Heart left ventricle (tissue), 16 donors: Measurements from ENCODE around the gene DNAJC11. TPM values are rescaled to one million over a fixed set of nuclear protein-coding genes. Genes with fewer than 3 reads are reported as not detected.

Experiments used
- ATAC-seq, 4 donors: fragments of 200-7000 bp; cut with Tn5 transposase; one replicate each; pipeline ENCODE4 v1.9.1; 2020 to 2022; ENCODE audit warnings: moderate library complexity in 4 of 4, mild to moderate bottlenecking in 3 of 4, moderate number of reproducible peaks in 1 of 4
- DNase-seq, 5 donors: peaks; one replicate each; pipeline ENCODE4 v3.0.0-alpha.2; 2020
- H3K27ac ChIP-seq, 12 donors: fragments of 200-600 bp; sonication (generic) in 4 of 12; one replicate each; pipeline versions ENCODE4 v1.5.0 to v1.8.0; 2016 to 2022; ENCODE audit warnings: mild to moderate bottlenecking in 2 of 12
- H3K27me3 ChIP-seq, 9 donors: fragments of 200-600 bp; sonication (generic) in 2 of 9; one replicate each; pipeline versions ENCODE4 v1.5.1 to v1.8.0; 2016 to 2022; ENCODE audit warnings: mild to moderate bottlenecking in 3 of 9
- H3K36me3 ChIP-seq, 9 donors: fragments of 200-600 bp; sonication (generic) in 2 of 9; one replicate each; pipeline versions ENCODE4 v1.5.0 to v1.8.0; 2018 to 2022; ENCODE audit warnings: mild to moderate bottlenecking in 2 of 9
- H3K4me1 ChIP-seq, 12 donors: fragments of 200-600 bp; sonication (generic) in 4 of 12; one replicate each; pipeline versions ENCODE4 v1.5.0 to v1.8.0; 2016 to 2022; ENCODE audit warnings: mild to moderate bottlenecking in 3 of 12
- H3K4me3 ChIP-seq, 12 donors: fragments of 200-600 bp; sonication (generic) in 4 of 12; one replicate each; pipeline versions ENCODE4 v1.5.0 to v1.8.0; 2017 to 2022; ENCODE audit warnings: mild to moderate bottlenecking in 9 of 12, moderate library complexity in 4 of 12
- H3K9me3 ChIP-seq, 12 donors: fragments of 200-600 bp; sonication (generic) in 4 of 12; one replicate each; pipeline versions ENCODE4 v1.5.0 to v1.8.0; 2016 to 2022; ENCODE audit warnings: mild to moderate bottlenecking in 1 of 12
- CTCF ChIP-seq, 12 donors: fragments of 200-600 bp; sonication (generic) in 4 of 12; IDR thresholded peaks; one replicate each; pipeline versions ENCODE4 v1.5.0 to v1.8.0; 2018 to 2022; ENCODE audit warnings: antibody characterized with exemption in 12 of 12, mild to moderate bottlenecking in 5 of 12
- POLR2A ChIP-seq, 2 donors: fragments of 450-650 bp; IDR thresholded peaks; one replicate each; pipeline ENCODE4 v1.6.1; 2017; ENCODE audit warnings: antibody characterized with exemption in 2 of 2, mild to moderate bottlenecking in 2 of 2, moderate library complexity in 2 of 2
- WGBS, 4 donors: extraction: QIAGEN DNeasy Blood & Tissue Kit in 2 of 4; methylation state at CpG; one replicate each; pipeline versions ENCODE4 v1.1.5 to v1.1.7; 2013 to 2018; 5-methylcytosine and 5-hydroxymethylcytosine counted together
- intact Hi-C, 10 donors: fragments of 100-400 bp; cut with DNase I; formaldehyde crosslinking; loops; one replicate each; pipeline versions ENCODE4 v1.11.1 to v1.14.2; 2022
- polyA plus RNA-seq, 2 donors: library from polyadenylated mRNA; stranded (reverse); fragments of 200-250 nt; gene quantifications; one replicate each; pipeline ENCODE4 v1.2.3, GENCODE V29; 2013
- total RNA-seq, 9 donors: library from RNA; depleted of rRNA in 2 of 9; stranded (reverse); fragments of >200 nt in 2 of 9; fragmentation: NEBNext Ultra II Directional in 3 of 9; extraction: Animal tissue kit (Norgen Biotek cat#: 25700) in 3 of 9; gene quantifications; one replicate each; pipeline versions ENCODE4 v1.1.0 to v1.2.4, GENCODE V29; 2016 to 2023
- donor health status: ischemic (EF 13 %, LVEDD 7.1; RV severe dilation, severe dysfunction).
- donor health status: healthy with polysubstance abuse.
- donor health status: DM: no; HTN: yes; CAD: no.
- donor health status: DM: no; HTN: no; CAD: no.
- donor health status: ischemic (EF 25% LVEDD 6.9; RV normal size, moderate dysfunction).
- donor health status: ischemic (EF 25% LVEDD 5.7; RV mildly dilated, moderate dysfunction).
- donor health status: healthy.
- donor health status: DM: yes; HTN: yes; CAD: no.
- donor health status: ischemic (EF 35%, LVEDD 5.7; RV mildly dilated, moderate dysfunction).
- donor health status: nonischemic (EF 11% LVEDD 7.7; RV severe dilation, severe dysfunction).
- donor health status: DM: yes; HTN: yes; CAD: no.
- donor health status: PGD.
- donor health status: ischemic (EF 29% LVEDD 5.4; RV normal size, mild dysfunction).
- donor health status: nonischemic (EF 23%, LVEDD 6.1; RV moderate dilation, normal function).

The DNAJC11 gene
- total and polyA plus RNA-seq, 11 donors: 42.4 to 67.4 (median 51.7) TPM

GRCh38 chr1:6630027-6630426 is 71.6 kb downstream of the DNAJC11 start:
- WGBS, 4 donors: 89 to 93% (median 91%) methylated on average over 8 of the region's 8 CpGs

GRCh38 chr1:6628971-6629479 is 72.6 kb downstream of the DNAJC11 start:
- Histone ChIP-seq H3K27me3 (no peaks in the 10 kb centered on the region), H3K4me3 (no peak overlapping the region), H3K27ac (no peak overlapping the region), H3K36me3 (peaks cover 0 to 69% (median 61%) of the 10 kb centered on the region in 9 donors), H3K9me3 (no peaks in the 10 kb centered on the region), H3K4me1 (peaks cover 3 to 28% (median 18%) of the 10 kb centered on the region in 12 donors)
- TF ChIP-seq POLR2A (IDR thresholded peaks at IDR 0.05) (no peak), CTCF (IDR thresholded peaks at IDR 0.05) (no peak)
- no peak for ATAC-seq
- intact Hi-C loops: loop anchor here in 1 of 10 donors (10.0 kb wide), 1 partner anchor 134 kb away; the partner anchor contains the start of gene PLEKHG5
- DNase-seq: no peak
- 85 to 94% (median 90%) methylated on average over 12 of the region's 12 CpGs for WGBS, 4 donors

More at GRCh38 chr1:6630027-6630426, 71.6 kb downstream of the DNAJC11 start:
- no peak for DNase-seq
- no peak overlapping the region for H3K4me3 ChIP-seq
- H3K36me3 ChIP-seq: peaks cover 0 to 77% (median 71%) of the 10 kb centered on the region in 9 donors
- H3K4me1 ChIP-seq: peaks cover 0 to 26% (median 11%) of the 10 kb centered on the region in 12 donors
- no peaks in the 10 kb centered on the region for H3K9me3 ChIP-seq
- no peak overlapping the region for H3K27ac ChIP-seq
- ATAC-seq: no peak
- TF ChIP-seq POLR2A (IDR thresholded peaks at IDR 0.05) (no peak), CTCF (IDR thresholded peaks at IDR 0.05) (no peak)
- H3K27me3 ChIP-seq: no peaks in the 10 kb centered on the region
- intact Hi-C loops: loop anchor here in 2 of 10 donors (5.0 to 10.0 kb wide), 2 partner anchors 73 to 145 kb away; partner anchors contain the start of gene TAS1R1 (in 1 of the 2)

GRCh38 chr1:6627841-6628545 is 73.6 kb downstream of the DNAJC11 start:
- Histone ChIP-seq H3K27me3 (no peaks in the 10 kb centered on the region), H3K36me3 (peaks cover 0 to 67% (median 55%) of the 10 kb centered on the region in 9 donors), H3K27ac (no peak overlapping the region), H3K4me1 (peaks cover 3 to 28% (median 18%) of the 10 kb centered on the region in 12 donors), H3K9me3 (no peaks in the 10 kb centered on the region), H3K4me3 (no peak overlapping the region)
- TF ChIP-seq CTCF (IDR thresholded peaks at IDR 0.05) (no peak), POLR2A (IDR thresholded peaks at IDR 0.05) (no peak)
- intact Hi-C loops: loop anchor here in 1 of 10 donors (10.0 kb wide), 1 partner anchor 133 kb away; the partner anchor contains the start of gene PLEKHG5
- no peak for DNase-seq
- no peak for ATAC-seq
- WGBS, 4 donors: 90 to 96% (median 93%) methylated on average over 19 to 21 of the region's 21 CpGs

- Histone ChIP-seq H3K9me3 (no peaks in the 10 kb centered on the region), H3K36me3 (peaks cover 0 to 67% (median 53%) of the 10 kb centered on the region in 9 donors), H3K27ac (no peak overlapping the region), H3K27me3 (no peaks in the 10 kb centered on the region), H3K4me1 (peaks cover 3 to 28% (median 18%) of the 10 kb centered on the region in 12 donors), H3K4me3 (peak overlapping the region in 1 of 12 donors; percentile 74)
- DNase-seq (no peak), ATAC-seq (no peak)
- TF ChIP-seq POLR2A (IDR thresholded peaks at IDR 0.05) (no peak), CTCF (IDR thresholded peaks at IDR 0.05) (no peak)
- 92 to 94% (median 93%) methylated on average over 9 of the region's 9 CpGs for WGBS, 4 donors
- intact Hi-C loops: loop anchor here in 1 of 10 donors (10.0 kb wide), 1 partner anchor 132 kb away; the partner anchor contains the start of gene PLEKHG5
Observed at GRCh38 chr1:6627031-6627430, 74.6 kb downstream of the DNAJC11 start.
